Stimulated activated CD8-positive, alpha-beta memory T cell treated with anti-CD3 and anti-CD28 coated beads, Interleukin-15, amount 100 ng/mL, for 48 hours (primary cell): ENCODE results near the gene SYT17.

ENCODE experiments used
- DNase-seq, 2 donors: peaks; one replicate each; pipeline ENCODE4 v3.0.0-alpha.2; 2020; ENCODE audit warnings: low read depth in 2 of 2

SYT17 gene

DNA sequence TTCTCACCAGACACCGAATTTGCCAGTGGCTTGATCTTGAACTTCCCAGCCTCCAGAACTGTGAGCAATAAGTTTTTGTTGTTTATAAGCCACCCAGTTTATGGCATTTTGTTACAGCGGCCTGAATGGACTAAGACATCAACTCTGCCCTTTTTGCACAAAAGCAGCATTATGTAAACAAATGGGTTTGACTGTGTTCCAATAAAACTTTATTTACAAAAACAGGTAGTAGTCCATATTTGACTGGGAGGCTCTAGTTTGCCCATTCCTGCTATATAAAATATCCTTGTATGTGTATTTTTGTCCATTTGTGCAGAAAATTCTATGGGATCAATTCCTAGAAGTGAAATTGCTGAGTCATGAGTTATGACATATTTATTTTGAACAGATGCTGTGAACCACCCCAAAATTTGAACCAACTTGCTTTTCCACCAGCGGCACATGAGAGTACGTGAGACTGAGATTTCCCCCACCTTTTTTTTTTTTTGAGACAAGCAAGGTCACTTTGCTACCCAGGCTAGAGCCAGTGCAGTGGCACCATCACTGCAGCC, 96.2 kb downstream of the SYT17 start:
- no peak for DNase-seq

DNA sequence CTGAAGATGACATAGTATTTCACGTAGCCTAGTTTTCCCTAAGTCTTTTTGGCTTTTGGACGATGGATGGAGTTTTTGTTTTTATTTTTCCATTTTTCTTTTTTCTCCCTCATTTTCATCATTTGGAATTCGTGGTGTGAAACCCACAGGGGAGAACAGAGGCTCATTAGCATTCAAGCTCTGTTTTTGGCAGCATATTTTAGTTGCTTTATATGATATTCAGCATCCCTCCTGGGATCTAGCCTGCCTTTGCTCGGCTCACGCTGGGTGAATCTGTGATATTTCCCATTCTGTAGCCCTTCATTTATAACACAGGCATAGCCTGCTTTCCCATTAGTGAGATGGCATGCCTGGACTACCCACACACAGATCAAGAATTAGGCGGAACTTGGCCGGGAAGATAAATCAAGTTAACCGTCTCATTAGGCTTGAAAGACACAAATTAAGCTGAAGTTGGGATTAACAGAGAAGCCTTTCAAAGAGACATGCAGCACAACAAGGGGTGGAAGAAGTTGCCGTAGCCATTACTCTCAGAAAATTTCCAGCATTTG, 97.4 kb downstream of the SYT17 start:
- DNase-seq = no peak

DNA sequence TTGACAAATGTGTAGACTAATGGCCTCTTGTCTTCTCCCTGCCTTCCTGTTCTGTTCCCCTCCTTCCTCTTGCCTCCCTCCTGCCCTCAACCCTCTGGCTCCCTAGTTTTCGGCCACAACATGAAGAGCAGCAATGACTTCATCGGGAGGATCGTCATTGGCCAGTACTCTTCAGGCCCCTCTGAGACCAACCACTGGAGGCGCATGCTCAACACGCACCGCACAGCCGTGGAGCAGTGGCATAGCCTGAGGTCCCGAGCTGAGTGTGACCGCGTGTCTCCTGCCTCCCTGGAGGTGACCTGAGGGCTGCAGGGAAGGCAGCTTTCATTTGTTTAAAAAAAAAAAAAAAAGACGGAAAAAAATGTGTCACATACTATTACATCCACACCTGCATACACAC, 98.7 kb downstream of the SYT17 start:
- DNase-seq = no peak

DNA sequence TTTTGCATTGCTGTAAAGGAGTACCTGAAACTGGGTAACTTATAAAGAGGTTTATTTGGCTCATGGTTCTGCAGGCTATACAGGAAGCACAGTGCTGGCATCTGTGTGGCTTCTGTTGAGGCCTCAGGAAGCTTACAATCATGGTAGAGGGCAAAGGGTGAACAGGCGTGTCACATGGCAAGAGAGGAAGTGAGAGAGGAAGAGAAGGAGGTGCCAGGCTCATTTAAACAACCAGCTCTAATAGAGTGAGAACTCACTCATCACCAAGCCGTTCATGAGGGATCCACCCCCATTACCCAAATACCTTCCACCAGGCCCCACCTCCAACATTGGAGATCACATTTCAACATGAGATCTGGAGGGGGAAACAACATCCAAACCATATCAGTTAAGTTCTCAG, 101.1 kb downstream of the SYT17 start:
- DNase-seq = no peak

DNA sequence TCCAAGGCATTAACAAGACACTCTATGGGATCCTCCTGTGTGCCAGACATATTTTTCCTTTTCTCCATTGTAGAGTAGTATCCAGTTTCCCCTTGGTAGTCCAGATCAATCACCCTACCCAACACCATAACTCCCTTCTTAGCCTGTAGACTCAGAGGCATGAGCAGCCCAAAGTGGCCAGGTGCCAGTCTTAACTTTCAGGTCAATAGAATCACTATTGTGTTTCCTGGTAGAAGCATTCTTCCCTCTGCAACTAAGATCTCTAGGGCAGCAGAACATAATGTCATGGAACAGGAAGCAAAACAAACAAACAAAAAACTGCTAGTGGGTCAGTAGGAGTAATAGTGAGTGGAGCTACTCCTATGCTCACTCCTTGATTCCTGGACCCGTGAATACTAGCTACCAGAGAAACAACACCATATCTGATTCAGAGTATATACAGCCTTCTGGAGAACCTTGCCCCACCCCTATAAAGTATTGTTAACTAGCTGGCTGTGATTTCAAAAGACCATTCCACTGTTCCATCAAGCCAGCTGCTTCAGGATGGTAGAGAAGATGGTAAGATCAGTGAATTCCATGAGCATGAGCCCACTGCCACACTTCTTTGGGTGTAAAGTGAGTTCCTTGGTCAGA, 106.2 kb downstream of the SYT17 start:
- no peak for DNase-seq

DNA sequence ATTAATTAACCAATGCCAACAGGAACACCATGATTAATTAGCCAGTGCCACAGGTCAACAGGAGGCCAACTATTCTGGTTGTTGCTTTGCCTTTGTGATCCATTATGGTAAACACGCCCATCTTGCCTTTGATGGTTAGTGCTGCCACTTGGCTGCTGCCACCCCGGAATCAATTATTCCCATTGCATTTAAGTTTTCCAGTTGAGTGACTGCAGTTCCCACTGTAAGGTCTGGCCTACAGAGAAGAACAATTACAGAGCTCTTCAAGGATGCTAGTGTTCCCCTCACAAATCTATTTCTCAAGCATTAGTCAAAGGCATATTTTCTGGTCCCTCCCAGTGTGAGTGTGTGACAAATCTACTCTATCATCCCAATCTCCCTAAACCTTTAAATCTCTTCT, 110.4 kb downstream of the SYT17 start:
- DNase-seq = no peak

DNA sequence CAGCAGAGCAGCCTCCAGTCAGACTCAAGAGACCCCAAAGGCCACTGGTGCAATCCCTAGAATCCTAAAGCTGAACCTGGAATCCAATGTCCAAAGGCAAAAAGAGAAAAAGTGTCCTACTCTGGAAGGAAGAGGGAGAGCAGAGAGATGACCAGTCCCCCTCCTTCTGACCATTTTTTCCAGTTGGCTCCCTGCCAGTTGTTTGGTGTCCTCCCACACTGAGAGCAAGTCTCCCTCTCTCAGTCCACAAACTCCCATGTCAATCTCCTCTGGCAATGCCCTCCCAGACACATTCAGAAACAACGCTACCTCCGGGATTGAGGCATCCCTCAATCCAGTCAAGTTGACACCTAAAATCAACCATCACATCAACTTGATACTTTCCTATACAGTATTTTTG, 113.2 kb downstream of the SYT17 start:
- DNase-seq = no peak

DNA sequence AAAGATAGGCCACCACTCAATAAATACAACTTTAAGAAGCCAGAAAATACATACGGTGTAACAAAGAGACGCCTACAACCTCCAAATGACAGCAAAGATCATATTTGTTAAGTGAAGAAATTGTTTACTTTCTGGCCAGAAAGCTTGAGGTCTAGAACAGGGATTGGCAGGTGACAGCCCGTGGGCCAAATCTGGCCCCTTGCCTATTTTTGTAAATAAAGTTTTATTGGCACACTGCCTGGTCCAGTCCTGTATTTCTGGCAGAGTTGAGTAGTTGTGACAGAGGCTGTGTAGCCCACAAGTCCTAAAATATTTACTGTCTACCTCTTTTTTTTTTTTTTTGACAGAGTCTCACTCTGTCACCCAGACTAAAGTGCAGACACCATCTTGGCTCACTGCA, 114.1 kb downstream of the SYT17 start:
- DNase-seq = no peak

DNA sequence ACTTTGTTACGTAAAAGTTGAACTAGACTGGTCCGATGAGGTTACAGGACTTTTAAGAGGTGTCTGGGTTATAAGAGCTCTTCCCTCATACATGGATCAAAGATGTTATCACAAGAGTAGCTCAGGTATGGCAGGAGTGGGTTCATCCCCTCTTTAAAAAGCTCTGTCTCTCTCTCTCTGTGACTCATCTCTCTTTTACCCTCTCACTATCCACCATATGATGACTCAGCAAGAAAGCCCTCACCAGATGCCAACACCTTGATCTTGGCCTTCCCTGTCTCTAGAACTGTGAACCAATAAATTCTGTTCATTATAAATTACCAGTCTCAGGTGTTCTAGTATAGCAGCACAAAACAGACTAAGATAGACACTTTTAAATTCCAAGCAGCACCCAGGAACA, 115.6 kb downstream of the SYT17 start:
- no peak for DNase-seq

DNA sequence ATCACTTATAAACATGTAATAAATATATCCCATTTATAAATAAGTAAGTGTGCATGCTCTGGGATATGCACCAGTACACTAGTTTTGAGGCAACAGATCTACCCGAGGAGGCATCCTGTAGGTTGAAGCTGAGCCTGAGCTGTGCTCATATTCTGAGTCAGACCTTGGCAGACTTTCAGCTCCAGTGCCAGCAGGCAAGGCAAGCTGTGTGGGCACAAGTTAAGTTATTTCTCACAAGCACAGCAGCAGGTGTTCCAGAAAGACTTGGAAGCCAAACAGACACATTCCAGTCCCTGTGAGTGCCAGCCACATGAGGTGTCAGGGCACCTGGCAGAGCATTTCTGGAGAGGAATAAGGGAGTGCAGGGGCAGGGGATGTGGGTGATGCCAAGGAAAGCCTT, 116.2 kb downstream of the SYT17 start:
- no peak for DNase-seq

DNA sequence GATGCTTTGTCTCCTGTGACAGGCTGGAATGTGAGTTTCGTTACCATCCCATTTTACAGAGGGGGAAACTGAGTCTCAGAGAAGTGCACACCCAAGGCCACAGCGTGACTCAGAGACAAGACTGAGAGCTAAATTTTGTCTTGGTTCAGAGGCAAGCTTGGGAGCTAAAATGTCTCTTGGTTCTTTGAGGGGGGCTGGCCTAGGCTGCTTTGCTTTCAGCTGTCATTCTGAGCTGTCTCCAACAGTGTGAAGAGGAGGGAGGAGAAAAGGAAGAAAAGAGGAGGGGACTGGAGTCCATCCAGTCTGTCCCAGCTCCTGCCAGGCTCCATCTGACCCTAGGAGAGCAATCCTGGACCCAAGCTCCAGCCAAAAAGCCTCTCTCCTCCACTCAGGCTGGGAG, 117.4 kb downstream of the SYT17 start, which contains the start of gene CLEC19A:
CLEC19A (plus strand) TSS at position 301 of the 400 bp plus-strand sequence. CDS start 121 bp downstream, outside the sequence.
- DNase-seq = no peak

DNA sequence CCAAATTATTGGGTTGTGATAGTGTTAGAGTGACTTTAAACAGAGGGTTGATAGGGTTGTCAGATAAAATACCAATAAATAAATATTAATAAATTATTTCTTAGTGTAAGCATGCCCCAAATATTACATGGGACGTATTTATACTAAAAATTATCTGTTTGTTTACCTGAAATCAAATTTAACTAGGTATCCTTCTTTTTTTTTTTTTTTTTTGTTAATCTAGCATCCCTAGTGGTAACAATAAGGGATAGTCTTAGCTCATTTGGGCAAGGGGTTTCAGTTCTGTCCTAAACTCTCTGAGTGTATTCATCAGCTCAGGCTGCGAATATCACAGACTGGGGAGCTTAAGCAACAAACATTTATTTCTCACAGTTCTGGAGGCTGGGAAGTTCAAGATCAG, 118.8 kb downstream of the SYT17 start:
- DNase-seq = no peak

DNA sequence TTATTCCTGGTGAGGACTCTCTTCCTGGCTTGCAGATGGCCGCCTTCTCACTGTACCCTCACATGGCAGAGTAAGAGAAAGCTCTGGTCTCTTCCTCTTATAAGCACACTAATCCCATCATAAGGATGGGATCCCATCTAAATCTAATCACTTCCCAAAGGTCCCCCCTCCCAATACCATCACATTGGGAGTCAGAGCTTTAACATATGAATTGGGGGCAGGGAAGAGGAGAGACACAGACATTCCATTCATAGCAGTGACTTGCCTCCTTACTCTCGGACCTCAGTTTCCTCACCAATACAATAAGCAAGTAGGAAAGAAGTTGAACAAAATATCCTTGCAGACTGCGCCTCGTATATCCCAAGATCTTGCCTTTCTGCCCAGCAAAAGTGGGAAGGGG, 119.2 kb downstream of the SYT17 start:
- DNase-seq = no peak

DNA sequence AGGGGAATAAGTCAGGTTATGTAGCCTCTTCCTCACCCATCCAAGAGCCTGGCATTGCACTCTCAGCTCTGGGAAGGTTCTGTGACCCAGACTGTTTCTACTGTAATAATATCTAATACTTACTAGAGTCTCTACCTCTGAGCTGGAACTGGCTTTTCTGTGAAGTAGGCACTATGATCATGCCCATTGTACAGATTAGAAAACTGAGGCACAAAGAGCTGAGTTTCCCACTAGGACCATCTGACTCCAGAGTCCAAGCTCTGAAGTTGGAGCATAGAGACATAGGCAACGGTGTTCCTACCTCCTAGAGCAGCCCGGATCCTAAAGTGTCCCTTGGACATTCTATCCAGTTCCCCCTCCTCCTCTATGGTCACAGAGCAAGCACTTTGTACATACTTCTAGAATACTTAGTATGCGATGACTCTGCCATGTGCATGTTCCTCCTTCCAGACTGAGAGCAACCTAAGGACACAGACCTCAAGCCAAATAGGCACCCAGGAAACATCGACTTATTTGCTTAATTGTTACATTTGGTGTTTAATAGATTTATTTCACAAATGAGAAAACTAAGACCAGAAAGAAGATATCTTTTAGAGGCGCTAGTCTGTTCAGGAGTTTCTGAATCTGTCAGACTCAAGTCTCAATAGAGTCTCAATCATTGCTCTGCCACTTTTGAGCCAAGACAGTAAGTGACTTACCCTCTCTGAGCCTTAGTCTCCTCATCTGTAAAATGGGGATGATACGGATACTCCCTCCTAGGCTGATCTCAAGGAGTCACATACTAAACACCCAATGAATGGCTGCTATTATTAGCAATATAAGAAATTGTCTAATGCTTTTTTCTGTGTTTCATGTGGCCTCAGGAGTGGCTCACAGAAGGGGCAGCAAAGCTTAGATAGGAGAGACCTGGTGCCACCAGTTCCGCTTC, 121.1 kb downstream of the SYT17 start:
- DNase-seq = no peak

DNA sequence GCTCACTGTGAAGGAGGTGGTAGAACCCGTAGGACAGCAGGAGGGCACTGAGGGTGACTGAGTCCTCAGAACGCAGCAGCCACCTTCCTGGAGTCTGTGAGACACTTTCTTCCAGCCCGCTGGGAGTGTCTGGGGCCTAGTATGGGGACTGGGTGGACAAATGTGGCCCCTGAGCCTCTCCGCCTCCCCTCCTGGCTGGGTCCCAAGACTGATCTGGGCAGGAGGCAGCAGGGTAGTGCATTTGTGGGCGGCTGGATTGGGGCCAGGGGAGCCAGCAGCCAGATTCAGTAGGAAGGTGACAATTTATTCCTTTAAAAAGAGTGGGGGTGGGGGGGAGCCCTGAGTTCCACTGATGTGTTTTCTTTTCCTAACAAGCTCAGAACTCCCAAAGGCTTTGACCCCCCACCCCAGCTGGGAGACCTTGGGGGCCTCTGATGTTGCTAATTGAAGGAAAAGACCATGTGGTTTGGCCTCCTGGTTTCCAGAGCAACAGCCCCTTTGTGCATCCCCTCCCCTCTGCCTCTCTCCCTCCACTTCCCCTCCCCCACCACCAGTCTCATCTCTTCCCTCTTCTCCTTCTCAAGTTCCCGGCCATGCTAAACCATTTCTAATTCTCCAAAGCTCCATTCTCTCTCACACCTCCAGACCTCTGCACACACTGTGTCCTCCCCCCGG, 121.9 kb downstream of the SYT17 start:
- DNase-seq = no peak

DNA sequence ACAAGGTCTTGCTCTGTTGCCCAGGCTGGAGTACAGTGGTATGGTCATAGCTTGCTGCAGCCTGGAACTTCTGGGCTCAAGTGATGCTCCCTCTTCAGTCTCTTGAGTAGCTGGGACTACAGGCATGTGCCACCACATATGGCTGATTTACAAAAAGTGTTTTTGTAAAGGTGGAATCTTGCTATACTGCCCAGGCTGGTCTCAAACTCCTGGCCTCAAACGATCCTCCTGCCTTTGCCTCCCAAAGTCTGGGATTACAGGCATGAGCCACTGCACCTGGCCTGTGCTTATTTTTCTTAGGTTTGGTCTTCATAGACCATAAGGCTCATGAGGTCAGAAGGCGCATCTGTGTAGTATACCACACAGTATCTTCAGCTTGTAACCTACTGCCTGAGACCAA, 122.8 kb downstream of the SYT17 start:
- no peak for DNase-seq

DNA sequence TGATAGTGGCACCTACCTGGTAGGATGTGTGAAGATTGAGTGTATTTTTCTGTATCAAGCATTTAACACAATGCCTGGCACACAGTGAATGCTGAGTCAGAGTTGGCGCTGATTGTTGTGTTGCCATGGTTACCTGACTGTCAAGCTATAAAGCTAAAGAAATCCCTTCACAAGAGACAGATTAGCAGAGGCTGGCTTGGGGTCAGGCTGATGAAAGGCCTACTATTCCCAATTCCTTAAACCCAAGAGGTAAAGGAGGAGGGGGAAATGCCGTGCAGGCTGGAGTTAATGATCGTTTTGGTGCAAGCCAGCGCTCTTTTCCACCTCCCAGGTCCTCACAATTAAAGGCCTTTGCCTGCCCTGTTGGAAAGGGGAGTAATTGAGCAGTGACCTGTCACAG, 123.4 kb downstream of the SYT17 start:
- DNase-seq = no peak

DNA sequence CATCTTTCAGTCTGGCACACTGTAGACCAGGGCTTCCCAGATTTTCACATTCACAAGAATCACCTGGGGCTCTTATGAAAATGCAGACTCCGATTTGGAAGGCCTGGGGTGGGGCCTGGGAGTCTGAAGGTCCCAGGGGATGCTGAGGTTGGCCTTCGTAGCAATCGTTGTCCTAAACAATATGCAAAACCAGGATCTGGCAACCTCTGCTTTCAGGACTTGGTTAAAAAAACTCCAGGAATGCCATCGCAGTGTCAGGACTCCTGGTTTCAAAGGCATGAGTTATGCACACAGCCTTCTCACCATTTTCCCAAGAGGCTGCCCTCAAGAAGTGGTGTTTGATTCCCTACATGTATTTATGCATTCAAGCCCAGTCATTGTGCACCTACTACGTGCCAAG, 124.1 kb downstream of the SYT17 start:
- no peak for DNase-seq

DNA sequence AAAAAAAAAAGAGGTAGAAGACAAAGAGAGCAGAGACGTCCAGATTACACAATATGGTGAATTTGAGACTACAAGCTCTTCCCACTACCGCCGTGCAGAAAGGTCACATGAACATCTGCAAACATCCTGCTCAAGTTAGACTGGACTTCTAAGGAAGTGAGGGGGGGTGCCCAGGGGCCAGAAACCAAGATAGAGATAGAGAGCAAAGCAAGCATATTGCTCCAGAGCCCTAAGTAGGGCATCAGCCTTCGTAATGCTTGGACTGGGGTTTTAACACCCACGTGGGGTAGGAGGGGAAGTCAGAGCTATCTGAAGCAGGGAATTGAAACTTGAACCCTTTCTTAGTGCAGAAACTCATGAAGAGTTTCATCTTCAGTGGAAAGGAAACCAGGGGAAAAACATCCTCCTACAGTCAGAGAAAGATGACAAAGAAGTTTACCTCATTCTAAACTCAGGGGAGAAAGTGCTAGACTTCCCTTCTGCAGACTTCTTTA, 126.2 kb downstream of the SYT17 start:
- DNase-seq = peak; percentile 24 to 42

DNA sequence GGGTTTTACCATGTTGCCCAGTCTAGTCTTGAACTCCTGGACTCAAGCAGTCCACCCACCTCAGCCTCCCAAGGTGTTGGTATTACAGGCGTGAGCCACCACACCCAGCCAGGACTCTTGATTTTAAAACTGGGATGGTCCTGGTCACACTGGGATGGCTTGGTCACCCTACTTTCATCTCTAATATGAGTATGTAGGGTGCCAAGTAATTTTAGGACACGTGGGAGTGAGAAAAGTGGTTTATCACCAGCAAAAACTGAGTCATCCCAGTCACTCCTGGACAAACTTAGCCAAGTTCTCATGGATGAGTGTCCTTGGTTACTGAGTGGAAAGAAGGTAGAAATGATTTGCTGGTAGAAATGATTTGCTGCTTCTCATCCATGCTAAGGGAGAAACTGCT, 127.4 kb downstream of the SYT17 start:
- peak in 1 of 2 donors; percentile 6 for DNase-seq

DNA sequence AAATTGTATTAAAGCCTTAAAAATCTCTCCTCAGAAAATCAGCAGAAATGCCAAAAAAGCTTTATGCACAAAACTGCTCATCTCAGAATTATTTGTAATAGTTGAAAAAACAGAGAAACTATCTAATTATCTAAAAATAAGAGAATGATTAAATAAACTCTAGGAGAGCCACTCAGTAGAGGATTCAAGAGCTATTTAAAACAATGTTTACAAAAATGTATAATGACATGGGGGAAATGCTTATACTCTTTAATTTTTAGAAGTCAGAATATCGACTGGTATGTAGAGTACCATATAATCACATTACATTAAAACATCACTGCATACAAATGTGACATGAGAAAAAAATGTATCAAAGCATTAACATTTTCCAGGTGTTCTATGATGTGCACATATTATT, 129.4 kb downstream of the SYT17 start:
- no peak for DNase-seq

DNA sequence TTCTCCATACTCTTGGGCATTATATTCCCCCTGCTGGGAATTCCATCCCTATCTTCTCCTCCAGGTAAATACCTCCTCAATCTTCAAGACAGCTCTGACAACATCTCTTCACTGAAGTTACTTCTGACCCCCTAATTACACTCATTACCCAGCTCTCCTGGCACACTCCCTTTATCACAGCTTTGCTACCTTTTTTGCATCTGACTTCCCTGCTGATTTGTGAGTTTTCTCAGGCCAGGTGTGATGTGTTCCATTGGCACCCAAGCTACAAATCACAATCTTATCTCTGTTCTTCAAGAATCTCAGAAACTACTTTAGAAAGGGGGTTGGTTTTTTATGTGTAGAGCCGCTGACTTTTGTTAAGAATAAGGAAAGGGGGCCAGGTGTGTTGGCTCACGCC, 131.5 kb downstream of the SYT17 start:
- DNase-seq = no peak
